PFSK-1 (cell line): Measurements from ENCODE around the gene C5AR2.

ENCODE experiments used
- FOXP2 ChIP-seq: optimal IDR thresholded peaks from 2 replicates; pipeline ENCODE3; 2011; ENCODE audit warnings: borderline replicate concordance, control low read depth, inconsistent platforms; ENCODE audit not compliant: insufficient read depth; ENCODE audit errors: extremely low read length, extremely low read depth
- POLR2AphosphoS5 ChIP-seq: IDR thresholded peaks from 2 replicates; pipeline ENCODE4 v1.6.1; 2012; ENCODE audit warnings: low read depth, mild to moderate bottlenecking, control low read depth, low read length, moderate library complexity
- SIN3A ChIP-seq: IDR thresholded peaks from 2 replicates; pipeline ENCODE4 v1.6.1; 2012; ENCODE audit warnings: mild to moderate bottlenecking, low read length, moderate library complexity, borderline replicate concordance; ENCODE audit not compliant: insufficient read depth
- TAF1 ChIP-seq: IDR thresholded peaks from 2 replicates; pipeline ENCODE4 v1.6.1; 2012; ENCODE audit warnings: low read length, control low read depth, borderline replicate concordance; ENCODE audit not compliant: insufficient read depth
- TF ChIP-seq, protein P1 (sequence below), 2 experiments: IDR thresholded peaks; 2 replicates each; pipeline versions ENCODE4 v1.6.1 to v1.8.0; 2011 to 2012; ENCODE audit warnings: low read depth in 2 of 2, low read length in 2 of 2, control low read depth in 1 of 2, inconsistent platforms in 1 of 2, mild to moderate bottlenecking in 1 of 2, moderate library complexity in 1 of 2; ENCODE audit not compliant: insufficient read depth in 1 of 2

C5AR2 gene

DNA sequence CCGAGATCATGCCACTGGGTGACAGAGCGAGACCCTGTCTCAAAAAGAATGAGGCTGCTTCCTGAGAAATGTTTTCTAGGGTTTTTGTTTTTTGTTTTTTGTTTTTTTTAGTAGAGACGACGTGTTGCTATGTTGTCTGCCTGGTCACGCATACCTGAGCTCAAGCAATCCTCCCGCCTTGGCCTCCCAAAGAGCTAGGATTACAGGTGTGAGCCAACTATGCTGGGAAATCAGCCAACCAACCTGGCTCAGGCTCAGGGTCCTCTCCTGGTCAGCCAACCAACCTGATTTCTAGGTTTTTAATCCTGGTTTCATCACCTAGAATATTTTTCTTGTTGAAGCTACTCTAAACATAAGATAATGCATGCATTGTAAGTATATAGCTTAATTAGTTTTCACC lies 24.9 kb downstream of the C5AR2 start:
- TF ChIP-seq POLR2AphosphoS5, result no peak
- TF ChIP-seq SIN3A, result no peak
- no peak for TF ChIP-seq FOXP2
- no peak for TF ChIP-seq TAF1
- TF ChIP-seq, protein P1, sequence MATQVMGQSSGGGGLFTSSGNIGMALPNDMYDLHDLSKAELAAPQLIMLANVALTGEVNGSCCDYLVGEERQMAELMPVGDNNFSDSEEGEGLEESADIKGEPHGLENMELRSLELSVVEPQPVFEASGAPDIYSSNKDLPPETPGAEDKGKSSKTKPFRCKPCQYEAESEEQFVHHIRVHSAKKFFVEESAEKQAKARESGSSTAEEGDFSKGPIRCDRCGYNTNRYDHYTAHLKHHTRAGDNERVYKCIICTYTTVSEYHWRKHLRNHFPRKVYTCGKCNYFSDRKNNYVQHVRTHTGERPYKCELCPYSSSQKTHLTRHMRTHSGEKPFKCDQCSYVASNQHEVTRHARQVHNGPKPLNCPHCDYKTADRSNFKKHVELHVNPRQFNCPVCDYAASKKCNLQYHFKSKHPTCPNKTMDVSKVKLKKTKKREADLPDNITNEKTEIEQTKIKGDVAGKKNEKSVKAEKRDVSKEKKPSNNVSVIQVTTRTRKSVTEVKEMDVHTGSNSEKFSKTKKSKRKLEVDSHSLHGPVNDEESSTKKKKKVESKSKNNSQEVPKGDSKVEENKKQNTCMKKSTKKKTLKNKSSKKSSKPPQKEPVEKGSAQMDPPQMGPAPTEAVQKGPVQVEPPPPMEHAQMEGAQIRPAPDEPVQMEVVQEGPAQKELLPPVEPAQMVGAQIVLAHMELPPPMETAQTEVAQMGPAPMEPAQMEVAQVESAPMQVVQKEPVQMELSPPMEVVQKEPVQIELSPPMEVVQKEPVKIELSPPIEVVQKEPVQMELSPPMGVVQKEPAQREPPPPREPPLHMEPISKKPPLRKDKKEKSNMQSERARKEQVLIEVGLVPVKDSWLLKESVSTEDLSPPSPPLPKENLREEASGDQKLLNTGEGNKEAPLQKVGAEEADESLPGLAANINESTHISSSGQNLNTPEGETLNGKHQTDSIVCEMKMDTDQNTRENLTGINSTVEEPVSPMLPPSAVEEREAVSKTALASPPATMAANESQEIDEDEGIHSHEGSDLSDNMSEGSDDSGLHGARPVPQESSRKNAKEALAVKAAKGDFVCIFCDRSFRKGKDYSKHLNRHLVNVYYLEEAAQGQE (IDR thresholded peaks at IDR 0.05; ENCODE audit: insufficient read depth in 1 of 2, low read depth in 2 of 2, low read length in 2 of 2), result no peak

DNA sequence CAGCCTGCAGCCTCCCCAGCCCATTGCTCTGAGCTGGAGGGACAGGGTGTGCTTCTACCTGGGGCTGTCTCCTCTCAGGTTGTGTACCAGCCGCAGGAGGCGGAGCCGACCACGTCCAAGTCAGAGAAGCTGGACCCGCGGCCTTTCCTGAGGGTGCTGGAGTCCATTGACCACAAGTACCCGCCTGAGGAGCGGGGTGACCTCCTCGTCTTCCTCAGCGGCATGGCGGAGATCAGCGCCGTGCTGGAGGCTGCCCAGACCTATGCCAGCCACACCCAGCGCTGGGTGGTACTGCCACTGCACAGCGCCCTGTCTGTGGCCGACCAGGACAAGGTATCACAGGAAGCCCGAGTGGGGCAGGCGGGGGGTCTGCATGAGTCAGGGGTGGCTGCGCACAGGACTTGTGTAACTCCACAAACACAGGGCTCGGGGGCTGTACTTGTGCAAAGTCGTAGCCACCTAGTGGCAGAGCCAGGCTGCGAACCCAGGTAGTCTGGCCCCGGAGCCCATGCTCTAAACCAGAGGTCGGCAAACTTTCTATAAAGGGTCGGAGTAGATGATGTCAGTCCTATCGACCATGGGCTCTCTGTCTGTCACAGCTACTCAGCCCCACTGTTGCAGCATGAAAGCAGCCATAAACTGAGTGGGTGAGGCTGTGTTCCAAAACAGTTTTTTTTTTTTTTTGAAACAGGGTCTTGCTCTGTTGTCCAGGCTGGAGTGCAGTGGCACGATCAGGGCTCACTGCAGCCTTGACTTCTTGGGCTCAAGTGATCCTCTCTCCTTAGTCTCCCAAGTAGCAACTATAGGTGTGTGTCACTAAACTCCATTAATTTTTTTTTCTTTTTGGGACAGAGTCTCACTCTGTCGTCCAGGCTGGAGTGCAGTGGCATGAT lies 26.1 kb downstream of the C5AR2 start:
- TF ChIP-seq POLR2AphosphoS5 (no peak), SIN3A (no peak), TAF1 (no peak), FOXP2 (no peak)
- TF ChIP-seq, protein P1 (IDR thresholded peaks at IDR 0.05; ENCODE audit: insufficient read depth in 1 of 2, low read depth in 2 of 2, low read length in 2 of 2), result no peak

DNA sequence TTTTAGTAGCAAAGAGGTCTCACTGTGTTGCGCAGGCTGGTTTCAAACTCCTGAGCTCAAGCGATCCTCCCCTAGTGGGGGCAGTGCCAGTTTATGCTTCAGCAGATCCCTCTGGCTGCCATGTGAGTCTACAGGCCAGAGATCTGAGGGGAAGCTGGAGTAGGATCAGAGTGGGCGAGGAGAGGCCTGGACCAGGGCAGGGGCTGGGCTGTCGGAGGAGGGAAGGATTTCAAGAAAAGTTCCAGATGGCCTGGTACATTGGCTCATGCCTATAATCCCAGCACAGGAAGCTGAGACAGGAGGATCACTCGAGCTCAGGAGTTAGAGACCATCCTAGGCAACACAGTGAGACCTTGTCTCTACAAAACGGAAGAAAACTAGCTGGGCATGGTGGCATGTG lies 27.0 kb downstream of the C5AR2 start:
- TF ChIP-seq, protein P1 (IDR thresholded peaks at IDR 0.05; ENCODE audit: insufficient read depth in 1 of 2, low read depth in 2 of 2, low read length in 2 of 2), result no peak
- TF ChIP-seq SIN3A (no peak), POLR2AphosphoS5 (no peak), FOXP2 (no peak), TAF1 (no peak)

GRCh38 chr19:47362321-47362720 lies 30.3 kb downstream of the C5AR2 start:
- TF ChIP-seq, protein P1 (IDR thresholded peaks at IDR 0.05; ENCODE audit: insufficient read depth in 1 of 2, low read depth in 2 of 2, low read length in 2 of 2), result no peak
- TF ChIP-seq FOXP2, result no peak
- TF ChIP-seq POLR2AphosphoS5, result no peak
- no peak for TF ChIP-seq TAF1
- TF ChIP-seq SIN3A, result no peak
